H9 (cell line): ENCODE measurements around the gene ZNF354C. TPM values are rescaled to one million over a fixed set of nuclear protein-coding genes. Genes with fewer than 3 reads are reported as not detected.
"Not testable (repeated sequence)": the region's sequence is repeated elsewhere in the genome, so short reads cannot be mapped to it uniquely, and the experiment has no call there.

Experiments
- DNase-seq: peaks from one replicate; pipeline ENCODE4 v3.0.0-alpha.2; 2017
- H2AFZ ChIP-seq: one replicate; pipeline ENCODE4 v1.6.1; 2013; ENCODE audit warnings: mild to moderate bottlenecking, low read length, control low read depth, moderate library complexity
- H2AK5ac ChIP-seq: 2 replicates; pipeline ENCODE4 v1.6.1; 2013; ENCODE audit warnings: low read length, control low read depth, mixed read lengths; ENCODE audit not compliant: insufficient read length
- H2BK120ac ChIP-seq: one replicate; pipeline ENCODE4 v1.6.1; 2013; ENCODE audit warnings: low read depth, mild to moderate bottlenecking, low read length, control low read depth, inconsistent platforms; ENCODE audit not compliant: poor library complexity, severe bottlenecking
- H2BK12ac ChIP-seq: 2 replicates; pipeline ENCODE4 v1.6.1; 2013; ENCODE audit warnings: low read length, control low read depth, mixed read lengths, low read depth; ENCODE audit not compliant: insufficient read length
- H2BK15ac ChIP-seq: 2 replicates; pipeline ENCODE4 v1.6.1; 2013; ENCODE audit warnings: low read depth, low read length, control low read depth
- H2BK20ac ChIP-seq: one replicate; pipeline ENCODE4 v1.6.1; 2013; ENCODE audit warnings: low read depth, mild to moderate bottlenecking, low read length, control low read depth, inconsistent platforms; ENCODE audit not compliant: poor library complexity, severe bottlenecking
- H2BK5ac ChIP-seq: 2 replicates; pipeline ENCODE4 v1.6.1; 2013; ENCODE audit warnings: low read length, control low read depth, mixed read lengths; ENCODE audit not compliant: insufficient read length
- H3K14ac ChIP-seq: 2 replicates; pipeline ENCODE4 v1.6.1; 2013; ENCODE audit warnings: low read length, control low read depth; ENCODE audit not compliant: insufficient read depth
- H3K18ac ChIP-seq: 2 replicates; pipeline ENCODE4 v1.6.1; 2013; ENCODE audit warnings: low read depth, mild to moderate bottlenecking, mixed read lengths, low read length, control low read depth; ENCODE audit not compliant: insufficient read length
- H3K23ac ChIP-seq: 2 replicates; pipeline ENCODE4 v1.6.1; 2013; ENCODE audit warnings: low read length, control low read depth, mixed read lengths, low read depth; ENCODE audit not compliant: insufficient read length
- H3K23me2 ChIP-seq: 2 replicates; pipeline ENCODE4 v1.6.1; 2013; ENCODE audit warnings: low read depth, mild to moderate bottlenecking, mixed read lengths, low read length, control low read depth; ENCODE audit not compliant: insufficient read length, poor library complexity, severe bottlenecking
- H3K27ac ChIP-seq: 2 replicates; pipeline ENCODE4 v1.5.1; 2013; ENCODE audit warnings: low read length, control low read depth, mixed read lengths, low read depth; ENCODE audit not compliant: insufficient read length
- H3K27me3 ChIP-seq: 2 replicates; pipeline ENCODE4 v1.6.1; 2013; ENCODE audit warnings: low read length, control low read depth, inconsistent platforms; ENCODE audit not compliant: insufficient read depth
- H3K4ac ChIP-seq: 2 replicates; pipeline ENCODE4 v1.6.1; 2013; ENCODE audit warnings: low read depth, mild to moderate bottlenecking, control low read depth, inconsistent platforms, low read length, moderate library complexity
- H3K4me1 ChIP-seq: 2 replicates; pipeline ENCODE4 v1.6.1; 2013; ENCODE audit warnings: low read length, control low read depth, inconsistent platforms; ENCODE audit not compliant: insufficient read depth
- H3K4me2 ChIP-seq: 2 replicates; pipeline ENCODE4 v1.6.1; 2013; ENCODE audit warnings: low read length, control low read depth, mixed read lengths; ENCODE audit not compliant: insufficient read length, insufficient read depth
- H3K56ac ChIP-seq: 2 replicates; pipeline ENCODE4 v1.6.1; 2013; ENCODE audit warnings: low read depth, mild to moderate bottlenecking, mixed read lengths, low read length, control low read depth; ENCODE audit not compliant: insufficient read length
- H3K79me1 ChIP-seq: 2 replicates; pipeline ENCODE4 v1.6.1; 2013; ENCODE audit warnings: low read depth, mild to moderate bottlenecking, moderate library complexity, low read length, control low read depth, inconsistent platforms; ENCODE audit not compliant: insufficient read depth, poor library complexity, severe bottlenecking
- H3K79me2 ChIP-seq: 2 replicates; pipeline ENCODE4 v1.6.1; 2013; ENCODE audit warnings: low read length, control low read depth, inconsistent platforms; ENCODE audit not compliant: insufficient read depth
- H3K9ac ChIP-seq: 2 replicates; pipeline ENCODE4 v1.6.1; 2013; ENCODE audit warnings: low read length, control low read depth, mixed read lengths; ENCODE audit not compliant: insufficient read length; ENCODE audit errors: extremely low read depth
- H3K9me3 ChIP-seq: one replicate; pipeline ENCODE4 v1.6.1; 2013; ENCODE audit warnings: low read depth, low read length, inconsistent platforms; ENCODE audit not compliant: control insufficient read depth
- H3T11ph ChIP-seq: one replicate; pipeline ENCODE4 v1.6.1; 2013; ENCODE audit warnings: mild to moderate bottlenecking, low read length, control low read depth, inconsistent platforms
- H4K20me1 ChIP-seq: one replicate; pipeline ENCODE4 v1.6.1; 2013; ENCODE audit not compliant: control insufficient read depth, insufficient read length, insufficient read depth
- H4K5ac ChIP-seq: 2 replicates; pipeline ENCODE4 v1.6.1; 2013; ENCODE audit warnings: low read depth, mild to moderate bottlenecking, mixed read lengths, low read length, control low read depth; ENCODE audit not compliant: insufficient read length
- H4K8ac ChIP-seq: replicated peaks from 2 replicates; pipeline ENCODE4 v1.6.1; 2013; ENCODE audit warnings: low read length, control low read depth, mixed read lengths, low read depth; ENCODE audit not compliant: insufficient read length
- H4K91ac ChIP-seq: 2 replicates; pipeline ENCODE4 v1.6.1; 2013; ENCODE audit warnings: low read depth, mild to moderate bottlenecking, moderate library complexity, mixed read lengths, low read length, control low read depth; ENCODE audit not compliant: insufficient read length
- H3K27ac Mint-ChIP-seq, 3 experiments: 2 replicates in 2 of 3; 3 replicates in 1 of 3; pipeline ENCODE4 v1.8.0; 2020 to 2021; ENCODE audit warnings: mixed read lengths in 3 of 3, mild to moderate bottlenecking in 1 of 3, moderate library complexity in 1 of 3
- H3K27me3 Mint-ChIP-seq: 2 replicates; pipeline ENCODE4 v1.8.0; 2021; ENCODE audit warnings: low read depth, mild to moderate bottlenecking, moderate library complexity, mixed read lengths
- H3K36me3 Mint-ChIP-seq, 3 experiments: 2 replicates in 2 of 3; 3 replicates in 1 of 3; pipeline ENCODE4 v1.8.0; 2020 to 2021; ENCODE audit warnings: low read depth in 3 of 3, mixed read lengths in 3 of 3; ENCODE audit not compliant: insufficient read depth in 1 of 3
- H3K4me1 Mint-ChIP-seq, 2 experiments: 2 replicates each; pipeline ENCODE4 v1.8.0; 2020; ENCODE audit warnings: mixed read lengths in 2 of 2
- H3K4me3 Mint-ChIP-seq, 2 experiments: 2 replicates in 1 of 2; 3 replicates in 1 of 2; pipeline ENCODE4 v1.8.0; 2020 to 2021; ENCODE audit warnings: mild to moderate bottlenecking in 2 of 2, mixed read lengths in 2 of 2, moderate library complexity in 1 of 2
- H3K9me3 Mint-ChIP-seq, 2 experiments: 2 replicates in 1 of 2; 3 replicates in 1 of 2; pipeline ENCODE4 v1.8.0; 2020; ENCODE audit warnings: mild to moderate bottlenecking in 2 of 2, mixed read lengths in 2 of 2, moderate library complexity in 1 of 2
- CTCF ChIP-seq: fragments of 200-600 bp; sonication (generic); conservative IDR thresholded peaks from 3 replicates; pipeline ENCODE4 v1.8.0; 2021; ENCODE audit warnings: antibody characterized with exemption, mild to moderate bottlenecking
- WGBS: extraction: QIAGEN DNeasy Blood & Tissue Kit; methylation state at CpG from one replicate; pipeline ENCODE4 v1.1.7; 2013; ENCODE audit warnings: missing lambda C conversion rate, low lambda C conversion rate, mixed read lengths; ENCODE audit not compliant: insufficient read length; ENCODE audit errors: extremely low coverage; 5-methylcytosine and 5-hydroxymethylcytosine counted together
- total RNA-seq: library from RNA; stranded (reverse); gene quantifications from 2 replicates; pipeline ENCODE4 v1.2.1, GENCODE V29; 2021

Gene ZNF354C
- total RNA-seq, 1 experiment from 2014 or later, result 5.4 TPM

- H4K8ac ChIP-seq, result no peak overlapping the region
- Mint-ChIP-seq H3K9me3 (peaks cover 85 to 90% of the 10 kb centered on the region in 2 experiments), H3K27ac (no peak overlapping the region), H3K27me3 (peaks cover 2% of the 10 kb centered on the region; the same call in 1 of the 2 replicates), H3K4me3 (no peak overlapping the region), H3K4me1 (no peaks in the 10 kb centered on the region), H3K36me3 (peaks cover 0 to 28% (median 5%) of the 10 kb centered on the region in 3 experiments; a peak in 5 of 7 replicates)
- no peaks in the 10 kb centered on the region for H3K23me2 ChIP-seq
- no peak overlapping the region for H2BK12ac ChIP-seq
- H2BK15ac ChIP-seq, result no peak overlapping the region
- no peak overlapping the region for H4K5ac ChIP-seq
- no peaks in the 10 kb centered on the region for H3K79me1 ChIP-seq
- no peak overlapping the region for H3K9ac ChIP-seq
- no peak overlapping the region for H3K4me2 ChIP-seq
- peaks cover 54% of the 10 kb centered on the region for H3K9me3 ChIP-seq
- H3K27me3 ChIP-seq, result no peaks in the 10 kb centered on the region
- H3K27ac ChIP-seq, result no peak overlapping the region
- H3K79me2 ChIP-seq, result no peaks in the 10 kb centered on the region
- H2BK120ac ChIP-seq, result no peak overlapping the region
- DNase-seq, result no peak
- no CpG with 5 or more reads among the region's 2 CpGs for WGBS
- no peak overlapping the region for H3K23ac ChIP-seq
- H3K4me1 ChIP-seq, result no peaks in the 10 kb centered on the region
- H3K14ac ChIP-seq, result no peak overlapping the region
- no peaks in the 10 kb centered on the region for H4K20me1 ChIP-seq
- H2AK5ac ChIP-seq, result no peak overlapping the region
- no peak overlapping the region for H3K4ac ChIP-seq
- H3K56ac ChIP-seq, result no peak overlapping the region
- H2BK5ac ChIP-seq, result no peak overlapping the region
- H4K91ac ChIP-seq, result no peak overlapping the region
- no peak overlapping the region for H2AFZ ChIP-seq
- H3K18ac ChIP-seq, result no peak overlapping the region
- no peak overlapping the region for H3T11ph ChIP-seq
- no peak overlapping the region for H2BK20ac ChIP-seq
- no peak for TF ChIP-seq CTCF
Observed at GRCh38 chr5:179089502-179089901, 29.3 kb downstream of the ZNF354C start.

GRCh38 chr5:179101282-179101681 lies 41.1 kb downstream of the ZNF354C start:
- not testable (repeated sequence) for H3K4me1 ChIP-seq, H2AFZ ChIP-seq, H3K4ac ChIP-seq, H3T11ph ChIP-seq, H3K9ac ChIP-seq, H2BK15ac ChIP-seq, H3K27me3 ChIP-seq, H3K79me2 ChIP-seq, H2BK120ac ChIP-seq, H3K18ac ChIP-seq, H4K91ac ChIP-seq, DNase-seq, H3K23ac ChIP-seq, H2BK5ac ChIP-seq, H4K5ac ChIP-seq, H3K4me3 Mint-ChIP-seq, H4K20me1 ChIP-seq, H3K27ac Mint-ChIP-seq, H2AK5ac ChIP-seq, H3K23me2 ChIP-seq, H3K56ac ChIP-seq, H3K27ac ChIP-seq, H3K27me3 Mint-ChIP-seq, H3K79me1 ChIP-seq, H4K8ac ChIP-seq, H3K4me2 ChIP-seq, H3K4me1 Mint-ChIP-seq, H2BK20ac ChIP-seq, H3K14ac ChIP-seq, H2BK12ac ChIP-seq
- peaks cover 52 to 57% of the 10 kb centered on the region in 2 experiments for H3K9me3 Mint-ChIP-seq
- peaks cover 11 to 16% (median 13%) of the 10 kb centered on the region in 3 experiments for H3K36me3 Mint-ChIP-seq
- H3K9me3 ChIP-seq, result peaks cover 21% of the 10 kb centered on the region
- no CpG with 5 or more reads among the region's 17 CpGs for WGBS
